H9 (cell line): Measurements from ENCODE around the gene MIOS. TPM values are rescaled to one million over a fixed set of nuclear protein-coding genes. Genes with fewer than 3 reads are reported as not detected.

Source experiments
- DNase-seq: peaks from one replicate; pipeline ENCODE4 v3.0.0-alpha.2; 2017
- H2AFZ ChIP-seq: one replicate; pipeline ENCODE4 v1.6.1; 2013; ENCODE audit warnings: mild to moderate bottlenecking, low read length, control low read depth, moderate library complexity
- H2AK5ac ChIP-seq: 2 replicates; pipeline ENCODE4 v1.6.1; 2013; ENCODE audit warnings: low read length, control low read depth, mixed read lengths; ENCODE audit not compliant: insufficient read length
- H2BK120ac ChIP-seq: one replicate; pipeline ENCODE4 v1.6.1; 2013; ENCODE audit warnings: low read depth, mild to moderate bottlenecking, low read length, control low read depth, inconsistent platforms; ENCODE audit not compliant: poor library complexity, severe bottlenecking
- H2BK12ac ChIP-seq: 2 replicates; pipeline ENCODE4 v1.6.1; 2013; ENCODE audit warnings: low read length, control low read depth, mixed read lengths, low read depth; ENCODE audit not compliant: insufficient read length
- H2BK15ac ChIP-seq: 2 replicates; pipeline ENCODE4 v1.6.1; 2013; ENCODE audit warnings: low read depth, low read length, control low read depth
- H2BK20ac ChIP-seq: one replicate; pipeline ENCODE4 v1.6.1; 2013; ENCODE audit warnings: low read depth, mild to moderate bottlenecking, low read length, control low read depth, inconsistent platforms; ENCODE audit not compliant: poor library complexity, severe bottlenecking
- H2BK5ac ChIP-seq: 2 replicates; pipeline ENCODE4 v1.6.1; 2013; ENCODE audit warnings: low read length, control low read depth, mixed read lengths; ENCODE audit not compliant: insufficient read length
- H3K14ac ChIP-seq: 2 replicates; pipeline ENCODE4 v1.6.1; 2013; ENCODE audit warnings: low read length, control low read depth; ENCODE audit not compliant: insufficient read depth
- H3K18ac ChIP-seq: 2 replicates; pipeline ENCODE4 v1.6.1; 2013; ENCODE audit warnings: low read depth, mild to moderate bottlenecking, mixed read lengths, low read length, control low read depth; ENCODE audit not compliant: insufficient read length
- H3K23ac ChIP-seq: 2 replicates; pipeline ENCODE4 v1.6.1; 2013; ENCODE audit warnings: low read length, control low read depth, mixed read lengths, low read depth; ENCODE audit not compliant: insufficient read length
- H3K23me2 ChIP-seq: 2 replicates; pipeline ENCODE4 v1.6.1; 2013; ENCODE audit warnings: low read depth, mild to moderate bottlenecking, mixed read lengths, low read length, control low read depth; ENCODE audit not compliant: insufficient read length, poor library complexity, severe bottlenecking
- H3K27ac ChIP-seq: 2 replicates; pipeline ENCODE4 v1.5.1; 2013; ENCODE audit warnings: low read length, control low read depth, mixed read lengths, low read depth; ENCODE audit not compliant: insufficient read length
- H3K27me3 ChIP-seq: 2 replicates; pipeline ENCODE4 v1.6.1; 2013; ENCODE audit warnings: low read length, control low read depth, inconsistent platforms; ENCODE audit not compliant: insufficient read depth
- H3K4ac ChIP-seq: 2 replicates; pipeline ENCODE4 v1.6.1; 2013; ENCODE audit warnings: low read depth, mild to moderate bottlenecking, control low read depth, inconsistent platforms, low read length, moderate library complexity
- H3K4me1 ChIP-seq: 2 replicates; pipeline ENCODE4 v1.6.1; 2013; ENCODE audit warnings: low read length, control low read depth, inconsistent platforms; ENCODE audit not compliant: insufficient read depth
- H3K4me2 ChIP-seq: 2 replicates; pipeline ENCODE4 v1.6.1; 2013; ENCODE audit warnings: low read length, control low read depth, mixed read lengths; ENCODE audit not compliant: insufficient read length, insufficient read depth
- H3K56ac ChIP-seq: 2 replicates; pipeline ENCODE4 v1.6.1; 2013; ENCODE audit warnings: low read depth, mild to moderate bottlenecking, mixed read lengths, low read length, control low read depth; ENCODE audit not compliant: insufficient read length
- H3K79me1 ChIP-seq: 2 replicates; pipeline ENCODE4 v1.6.1; 2013; ENCODE audit warnings: low read depth, mild to moderate bottlenecking, moderate library complexity, low read length, control low read depth, inconsistent platforms; ENCODE audit not compliant: insufficient read depth, poor library complexity, severe bottlenecking
- H3K79me2 ChIP-seq: 2 replicates; pipeline ENCODE4 v1.6.1; 2013; ENCODE audit warnings: low read length, control low read depth, inconsistent platforms; ENCODE audit not compliant: insufficient read depth
- H3K9ac ChIP-seq: 2 replicates; pipeline ENCODE4 v1.6.1; 2013; ENCODE audit warnings: low read length, control low read depth, mixed read lengths; ENCODE audit not compliant: insufficient read length; ENCODE audit errors: extremely low read depth
- H3K9me3 ChIP-seq: one replicate; pipeline ENCODE4 v1.6.1; 2013; ENCODE audit warnings: low read depth, low read length, inconsistent platforms; ENCODE audit not compliant: control insufficient read depth
- H3T11ph ChIP-seq: one replicate; pipeline ENCODE4 v1.6.1; 2013; ENCODE audit warnings: mild to moderate bottlenecking, low read length, control low read depth, inconsistent platforms
- H4K20me1 ChIP-seq: one replicate; pipeline ENCODE4 v1.6.1; 2013; ENCODE audit not compliant: control insufficient read depth, insufficient read length, insufficient read depth
- H4K5ac ChIP-seq: 2 replicates; pipeline ENCODE4 v1.6.1; 2013; ENCODE audit warnings: low read depth, mild to moderate bottlenecking, mixed read lengths, low read length, control low read depth; ENCODE audit not compliant: insufficient read length
- H4K8ac ChIP-seq: replicated peaks from 2 replicates; pipeline ENCODE4 v1.6.1; 2013; ENCODE audit warnings: low read length, control low read depth, mixed read lengths, low read depth; ENCODE audit not compliant: insufficient read length
- H4K91ac ChIP-seq: 2 replicates; pipeline ENCODE4 v1.6.1; 2013; ENCODE audit warnings: low read depth, mild to moderate bottlenecking, moderate library complexity, mixed read lengths, low read length, control low read depth; ENCODE audit not compliant: insufficient read length
- H3K27ac Mint-ChIP-seq, 3 experiments: 2 replicates in 2 of 3; 3 replicates in 1 of 3; pipeline ENCODE4 v1.8.0; 2020 to 2021; ENCODE audit warnings: mixed read lengths in 3 of 3, mild to moderate bottlenecking in 1 of 3, moderate library complexity in 1 of 3
- H3K27me3 Mint-ChIP-seq: 2 replicates; pipeline ENCODE4 v1.8.0; 2021; ENCODE audit warnings: low read depth, mild to moderate bottlenecking, moderate library complexity, mixed read lengths
- H3K36me3 Mint-ChIP-seq, 3 experiments: 2 replicates in 2 of 3; 3 replicates in 1 of 3; pipeline ENCODE4 v1.8.0; 2020 to 2021; ENCODE audit warnings: low read depth in 3 of 3, mixed read lengths in 3 of 3; ENCODE audit not compliant: insufficient read depth in 1 of 3
- H3K4me1 Mint-ChIP-seq, 2 experiments: 2 replicates each; pipeline ENCODE4 v1.8.0; 2020; ENCODE audit warnings: mixed read lengths in 2 of 2
- H3K4me3 Mint-ChIP-seq, 2 experiments: 2 replicates in 1 of 2; 3 replicates in 1 of 2; pipeline ENCODE4 v1.8.0; 2020 to 2021; ENCODE audit warnings: mild to moderate bottlenecking in 2 of 2, mixed read lengths in 2 of 2, moderate library complexity in 1 of 2
- H3K9me3 Mint-ChIP-seq, 2 experiments: 2 replicates in 1 of 2; 3 replicates in 1 of 2; pipeline ENCODE4 v1.8.0; 2020; ENCODE audit warnings: mild to moderate bottlenecking in 2 of 2, mixed read lengths in 2 of 2, moderate library complexity in 1 of 2
- CTCF ChIP-seq: fragments of 200-600 bp; sonication (generic); conservative IDR thresholded peaks from 3 replicates; pipeline ENCODE4 v1.8.0; 2021; ENCODE audit warnings: antibody characterized with exemption, mild to moderate bottlenecking
- WGBS: extraction: QIAGEN DNeasy Blood & Tissue Kit; methylation state at CpG from one replicate; pipeline ENCODE4 v1.1.7; 2013; ENCODE audit warnings: missing lambda C conversion rate, low lambda C conversion rate, mixed read lengths; ENCODE audit not compliant: insufficient read length; ENCODE audit errors: extremely low coverage; 5-methylcytosine and 5-hydroxymethylcytosine counted together
- total RNA-seq: library from RNA; stranded (reverse); gene quantifications from 2 replicates; pipeline ENCODE4 v1.2.1, GENCODE V29; 2021

MIOS gene
- total RNA-seq, 1 experiment from 2014 or later = 46.4 TPM

- Histone ChIP-seq H3K79me1 (no peaks in the 10 kb centered on the region), H2BK5ac (no peak overlapping the region), H3K23ac (no peak overlapping the region), H2AFZ (no peak overlapping the region), H2BK20ac (no peak overlapping the region), H4K5ac (no peak overlapping the region), H3K14ac (no peak overlapping the region), H3K9ac (no peak overlapping the region), H3K4ac (no peak overlapping the region), H3K18ac (no peak overlapping the region), H2BK15ac (no peak overlapping the region), H3T11ph (no peak overlapping the region), H3K9me3 (no peaks in the 10 kb centered on the region), H3K4me1 (no peaks in the 10 kb centered on the region), H4K91ac (no peak overlapping the region), H3K4me2 (no peak overlapping the region), H3K27me3 (no peaks in the 10 kb centered on the region), H2BK120ac (no peak overlapping the region), H2BK12ac (no peak overlapping the region), H2AK5ac (no peak overlapping the region), H3K27ac (no peak overlapping the region), H4K20me1 (no peaks in the 10 kb centered on the region), H3K56ac (no peak overlapping the region), H3K79me2 (no peaks in the 10 kb centered on the region), H4K8ac (no peak overlapping the region), H3K23me2 (no peaks in the 10 kb centered on the region)
- no peaks in the 10 kb centered on the region; a peak in 1 of 7 replicates for H3K36me3 Mint-ChIP-seq
- no peak overlapping the region for H3K4me3 Mint-ChIP-seq
- H3K27me3 Mint-ChIP-seq = no peaks in the 10 kb centered on the region
- no peaks in the 10 kb centered on the region for H3K4me1 Mint-ChIP-seq
- peak overlapping the region in 1 of 3 experiments; percentile 9; a peak in 1 of 7 replicates for H3K27ac Mint-ChIP-seq
- no peak for DNase-seq
- H3K9me3 Mint-ChIP-seq = no peaks in the 10 kb centered on the region
- WGBS = no CpG with 5 or more reads among the region's 3 CpGs
- no peak for TF ChIP-seq CTCF
Observed at GRCh38 chr7:7521259-7521658, 45.4 kb upstream of the MIOS start.
